Measurements from ENCODE around the gene FANK1.

The FANK1 gene

DNA sequence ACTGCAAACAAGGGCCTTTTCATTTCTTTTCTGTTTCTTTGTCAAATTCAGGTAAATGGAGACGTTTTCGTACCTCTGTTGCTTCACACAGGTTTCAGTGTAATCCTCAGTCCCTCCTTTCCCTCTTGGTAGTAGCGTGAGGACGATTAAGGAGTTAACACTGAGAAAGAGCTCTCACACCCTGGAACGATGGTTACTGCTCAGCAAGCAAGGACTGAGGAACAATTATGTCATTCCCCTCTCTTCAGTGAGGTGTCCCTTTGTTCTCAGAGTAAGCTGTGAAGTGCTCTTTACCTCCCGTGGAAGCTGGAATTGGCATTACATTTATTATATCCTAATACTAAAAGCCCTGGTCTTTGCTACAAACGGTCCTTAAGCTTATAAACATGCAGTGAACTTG is 95.9 kb downstream of the FANK1 start:
- Histone ChIP-seq H3K36me3 (ENCODE audit: control insufficient read depth, insufficient read depth, low read length) (no peaks in the 10 kb centered on the region), H3K27me3 (replicated peaks; ENCODE audit: control insufficient read depth, insufficient read depth, low read length) (no peaks in the 10 kb centered on the region), H3K4me3 (replicated peaks; ENCODE audit: low read depth, low read length) (no peak overlapping the region)
- TF ChIP-seq, protein P1, sequence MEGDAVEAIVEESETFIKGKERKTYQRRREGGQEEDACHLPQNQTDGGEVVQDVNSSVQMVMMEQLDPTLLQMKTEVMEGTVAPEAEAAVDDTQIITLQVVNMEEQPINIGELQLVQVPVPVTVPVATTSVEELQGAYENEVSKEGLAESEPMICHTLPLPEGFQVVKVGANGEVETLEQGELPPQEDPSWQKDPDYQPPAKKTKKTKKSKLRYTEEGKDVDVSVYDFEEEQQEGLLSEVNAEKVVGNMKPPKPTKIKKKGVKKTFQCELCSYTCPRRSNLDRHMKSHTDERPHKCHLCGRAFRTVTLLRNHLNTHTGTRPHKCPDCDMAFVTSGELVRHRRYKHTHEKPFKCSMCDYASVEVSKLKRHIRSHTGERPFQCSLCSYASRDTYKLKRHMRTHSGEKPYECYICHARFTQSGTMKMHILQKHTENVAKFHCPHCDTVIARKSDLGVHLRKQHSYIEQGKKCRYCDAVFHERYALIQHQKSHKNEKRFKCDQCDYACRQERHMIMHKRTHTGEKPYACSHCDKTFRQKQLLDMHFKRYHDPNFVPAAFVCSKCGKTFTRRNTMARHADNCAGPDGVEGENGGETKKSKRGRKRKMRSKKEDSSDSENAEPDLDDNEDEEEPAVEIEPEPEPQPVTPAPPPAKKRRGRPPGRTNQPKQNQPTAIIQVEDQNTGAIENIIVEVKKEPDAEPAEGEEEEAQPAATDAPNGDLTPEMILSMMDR (IDR thresholded peaks at IDR 0.05; ENCODE audit: insufficient read depth, low read length, poor library complexity, severe bottlenecking): no peak
- no peak for DNase-seq (ENCODE audit: extremely low read depth, insufficient read length)

DNA sequence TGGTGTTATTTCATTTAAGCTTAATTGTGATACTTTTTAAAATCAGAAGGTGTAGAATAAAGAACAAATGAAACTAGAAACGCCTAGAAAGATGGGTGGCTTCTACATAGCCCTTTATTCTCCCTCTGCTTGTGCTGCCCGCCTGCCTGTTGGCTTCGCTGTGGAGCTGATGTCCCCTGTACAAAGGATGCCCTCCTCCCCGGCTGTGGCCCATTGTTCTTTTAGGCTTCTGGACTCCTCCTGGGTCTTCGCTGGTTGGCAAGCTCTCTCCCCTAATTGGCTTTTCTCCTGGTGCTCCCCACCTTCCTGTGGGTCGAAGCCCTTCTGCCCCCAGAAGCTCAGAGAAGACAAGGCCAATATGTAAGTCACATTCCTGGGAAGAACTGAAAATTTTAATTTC is 98.2 kb downstream of the FANK1 start:
- no peaks in the 10 kb centered on the region for H3K27me3 ChIP-seq (replicated peaks; ENCODE audit: control insufficient read depth, insufficient read depth, low read length)

DNA sequence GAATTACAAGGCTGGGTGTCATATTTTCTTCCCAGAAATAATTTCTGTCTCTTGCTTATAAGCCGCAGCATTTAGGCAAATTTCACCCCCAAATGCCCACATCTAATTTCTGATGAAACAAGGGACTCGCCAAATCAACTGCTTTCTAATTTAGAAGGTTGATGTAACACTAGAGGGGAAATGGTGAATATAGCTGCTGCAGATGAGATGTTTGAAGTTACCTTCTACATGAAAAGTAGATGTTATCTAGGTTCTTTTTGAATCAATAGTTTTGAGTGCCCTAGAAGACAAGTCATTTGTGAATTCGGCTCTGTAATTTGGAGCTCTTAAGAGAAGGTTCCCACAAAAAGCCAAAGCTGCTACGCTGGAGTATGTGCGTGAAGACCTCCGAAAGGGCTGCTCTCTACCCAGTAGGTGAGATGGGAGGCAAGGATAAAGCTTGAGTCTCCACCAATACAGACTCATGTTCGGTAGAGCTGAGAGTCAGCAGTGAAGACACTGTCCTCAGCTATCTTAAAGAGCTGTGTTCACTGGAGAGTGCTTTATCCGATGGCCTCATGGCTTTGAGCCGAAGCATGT is 99.5 kb downstream of the FANK1 start:
- TF ChIP-seq, protein P1 (IDR thresholded peaks at IDR 0.05; ENCODE audit: insufficient read depth, low read length, poor library complexity, severe bottlenecking): no peak
- H3K27me3 ChIP-seq (replicated peaks; ENCODE audit: control insufficient read depth, insufficient read depth, low read length): no peaks in the 10 kb centered on the region
- H3K4me3 ChIP-seq (replicated peaks; ENCODE audit: low read depth, low read length): no peak overlapping the region
- H3K36me3 ChIP-seq (ENCODE audit: control insufficient read depth, insufficient read depth, low read length): no peaks in the 10 kb centered on the region
- no peak for DNase-seq (ENCODE audit: extremely low read depth, insufficient read length)

More for the DNA sequence above, 98.2 kb downstream of the FANK1 start:
- Histone ChIP-seq H3K4me3 (replicated peaks; ENCODE audit: low read depth, low read length) (no peak overlapping the region), H3K36me3 (ENCODE audit: control insufficient read depth, insufficient read depth, low read length) (no peaks in the 10 kb centered on the region)
- TF ChIP-seq, protein P1 (IDR thresholded peaks at IDR 0.05; ENCODE audit: insufficient read depth, low read length, poor library complexity, severe bottlenecking): no peak
- DNase-seq (ENCODE audit: extremely low read depth, insufficient read length): no peak

DNA sequence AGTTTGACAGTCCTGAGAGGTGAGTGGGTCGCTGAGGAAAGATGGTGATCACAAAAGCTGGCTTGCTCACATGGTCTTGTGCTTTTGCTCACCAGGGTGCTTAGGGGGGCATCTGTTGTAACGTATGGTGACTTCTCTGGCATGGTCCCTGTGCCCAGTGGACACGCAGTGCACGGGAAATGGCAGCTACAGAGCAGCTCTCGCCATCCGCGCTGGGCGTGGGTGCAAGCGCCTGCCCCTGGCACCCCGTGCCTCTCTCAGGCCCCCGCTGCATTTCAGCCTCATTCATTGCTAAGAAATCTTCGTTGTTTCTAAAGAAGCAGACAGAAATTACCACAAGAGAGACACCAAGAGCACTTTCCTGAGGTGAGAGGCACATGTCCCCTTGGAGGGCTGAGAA is 101.2 kb downstream of the FANK1 start:
- TF ChIP-seq, protein P1 (IDR thresholded peaks at IDR 0.05; ENCODE audit: insufficient read depth, low read length, poor library complexity, severe bottlenecking): no peak
- H3K27me3 ChIP-seq (replicated peaks; ENCODE audit: control insufficient read depth, insufficient read depth, low read length): no peaks in the 10 kb centered on the region
- no peak overlapping the region for H3K4me3 ChIP-seq (replicated peaks; ENCODE audit: low read depth, low read length)
- no peak for DNase-seq (ENCODE audit: extremely low read depth, insufficient read length)
- H3K36me3 ChIP-seq (ENCODE audit: control insufficient read depth, insufficient read depth, low read length): no peaks in the 10 kb centered on the region

DNA sequence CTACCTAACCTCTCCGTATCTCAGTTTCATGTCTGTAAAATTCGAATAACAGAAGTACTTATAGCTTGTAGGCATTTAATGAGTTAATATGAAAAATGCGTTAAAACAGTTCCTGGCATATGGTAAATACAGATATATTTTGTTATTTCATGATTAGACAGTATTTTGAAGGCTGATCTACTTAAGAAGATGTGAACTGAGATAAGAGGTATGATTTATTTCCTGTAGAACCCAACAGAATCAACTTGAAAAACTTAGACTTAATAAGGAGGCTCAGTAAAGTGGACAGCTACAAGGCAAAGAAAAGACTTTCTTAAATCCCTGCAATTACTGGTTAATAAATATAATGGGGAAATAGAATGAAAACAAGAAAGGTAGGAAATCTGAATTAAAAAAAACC is 103.3 kb downstream of the FANK1 start:
- H3K4me3 ChIP-seq (replicated peaks; ENCODE audit: low read depth, low read length): no peak overlapping the region
- H3K27me3 ChIP-seq (replicated peaks; ENCODE audit: control insufficient read depth, insufficient read depth, low read length): no peaks in the 10 kb centered on the region
- no peak for DNase-seq (ENCODE audit: extremely low read depth, insufficient read length)
- no peaks in the 10 kb centered on the region for H3K36me3 ChIP-seq (ENCODE audit: control insufficient read depth, insufficient read depth, low read length)
- TF ChIP-seq, protein P1 (IDR thresholded peaks at IDR 0.05; ENCODE audit: insufficient read depth, low read length, poor library complexity, severe bottlenecking): no peak

DNA sequence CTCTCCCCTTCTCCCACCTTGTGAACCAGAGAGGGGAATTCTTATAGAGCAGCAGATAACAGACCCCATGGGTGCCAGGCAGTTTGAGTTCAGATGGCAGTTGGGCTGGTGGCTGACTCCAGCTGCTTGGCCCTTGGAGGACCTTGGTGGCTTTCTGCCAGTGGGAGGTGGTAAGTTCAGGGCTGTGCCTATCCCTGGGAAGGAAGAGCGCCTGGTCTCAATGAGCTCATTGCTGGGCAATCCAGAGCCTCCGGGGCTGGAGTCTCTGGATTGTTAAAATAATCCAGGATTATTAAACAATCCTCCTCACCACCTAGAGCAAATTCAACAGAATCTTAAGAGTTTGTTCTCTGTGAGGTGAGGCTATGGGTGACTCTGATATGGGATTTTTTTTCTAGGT is 105.2 kb downstream of the FANK1 start:
- Histone ChIP-seq H3K27me3 (replicated peaks; ENCODE audit: control insufficient read depth, insufficient read depth, low read length) (no peaks in the 10 kb centered on the region), H3K4me3 (replicated peaks; ENCODE audit: low read depth, low read length) (no peak overlapping the region), H3K36me3 (ENCODE audit: control insufficient read depth, insufficient read depth, low read length) (no peaks in the 10 kb centered on the region)
- TF ChIP-seq, protein P1 (IDR thresholded peaks at IDR 0.05; ENCODE audit: insufficient read depth, low read length, poor library complexity, severe bottlenecking): no peak
- DNase-seq (ENCODE audit: extremely low read depth, insufficient read length): no peak
